ENCODE results near the gene TTC23L.
A peak's percentile ranks its signal among the peaks of the same experiment; 100 is the strongest.

The TTC23L gene

GRCh38 chr5:34838785-34839714 is at the start of gene TTC23L:
TTC23L (plus strand) TSS chr5:34839164; CDS start chr5:34840672, 1,508 bp downstream.
- DNase-seq, result peak in 13 of 14 donors; percentile 56 to 83 (median 70)

- DNase-seq, result no peak
Observed at GRCh38 chr5:34789639-34790038, 49.3 kb upstream of the TTC23L start.

- no peak for DNase-seq
Observed at GRCh38 chr5:34790069-34790468, 48.9 kb upstream of the TTC23L start.

GRCh38 chr5:34791761-34792244 is 47.2 kb upstream of the TTC23L start:
- no peak for DNase-seq

- no peak for DNase-seq
Observed at GRCh38 chr5:34802834-34803563, 36.0 kb upstream of the TTC23L start.

- no peak for DNase-seq
Observed at GRCh38 chr5:34803974-34804732, 34.8 kb upstream of the TTC23L start.

- no peak for DNase-seq
Observed at GRCh38 chr5:34804913-34805312, 34.1 kb upstream of the TTC23L start.

GRCh38 chr5:34806532-34806931 is 32.4 kb upstream of the TTC23L start:
- no peak for DNase-seq

- no peak for DNase-seq
Observed at GRCh38 chr5:34811706-34812105, 27.3 kb upstream of the TTC23L start.

GRCh38 chr5:34813509-34813908 is 25.5 kb upstream of the TTC23L start:
- no peak for DNase-seq

GRCh38 chr5:34817558-34818351 is 21.2 kb upstream of the TTC23L start:
- DNase-seq, result no peak

- no peak for DNase-seq
Observed at GRCh38 chr5:34818717-34819116, 20.2 kb upstream of the TTC23L start.

- no peak for DNase-seq
Observed at GRCh38 chr5:34820593-34820992, 18.4 kb upstream of the TTC23L start.

- DNase-seq, result no peak
Observed at GRCh38 chr5:34822956-34823715, 15.8 kb upstream of the TTC23L start.

GRCh38 chr5:34826347-34826746 is 12.6 kb upstream of the TTC23L start:
- DNase-seq, result no peak

- DNase-seq, result no peak
Observed at GRCh38 chr5:34827588-34828506, 11.1 kb upstream of the TTC23L start.

GRCh38 chr5:34830827-34831226 is 8.1 kb upstream of the TTC23L start:
- DNase-seq, result peak in 1 of 14 donors; percentile 1

GRCh38 chr5:34831303-34831702 is 7.7 kb upstream of the TTC23L start:
- DNase-seq, result no peak

- no peak for DNase-seq
Observed at GRCh38 chr5:34832568-34832967, 6.4 kb upstream of the TTC23L start.

GRCh38 chr5:34833090-34833489 is 5.9 kb upstream of the TTC23L start:
- no peak for DNase-seq
